Progenitor cell of endocrine pancreas (in vitro differentiated cells): ENCODE results near the gene DECR2. TPM values are rescaled to one million over a fixed set of nuclear protein-coding genes. Genes with fewer than 3 reads are reported as not detected.

ENCODE experiments used
- DNase-seq: peaks from one replicate; pipeline ENCODE4 v3.0.0; 2021; ENCODE audit warnings: low spot score; ENCODE audit not compliant: unreplicated experiment
- H3K27ac Mint-ChIP-seq: 2 replicates; pipeline ENCODE4 v1.8.0; 2021; ENCODE audit warnings: mild to moderate bottlenecking, moderate library complexity, mixed read lengths
- H3K27me3 Mint-ChIP-seq: 2 replicates; pipeline ENCODE4 v1.8.0; 2021; ENCODE audit warnings: mixed read lengths
- H3K36me3 Mint-ChIP-seq: 2 replicates; pipeline ENCODE4 v1.8.0; 2022; ENCODE audit warnings: mixed read lengths; ENCODE audit not compliant: insufficient read depth
- H3K4me1 Mint-ChIP-seq: 2 replicates; pipeline ENCODE4 v1.8.0; 2021; ENCODE audit warnings: low read depth, mixed read lengths
- H3K4me3 Mint-ChIP-seq: 2 replicates; pipeline ENCODE4 v1.8.0; 2021; ENCODE audit warnings: low read depth, mild to moderate bottlenecking, moderate library complexity, mixed read lengths
- H3K9me3 Mint-ChIP-seq: 2 replicates; pipeline ENCODE4 v1.8.0; 2021; ENCODE audit warnings: low read depth, mixed read lengths
- CTCF ChIP-seq: fragments of 200-600 bp; sonication (generic); IDR thresholded peaks from one replicate; pipeline ENCODE4 v1.5.0; 2021; ENCODE audit warnings: antibody characterized with exemption, mild to moderate bottlenecking; ENCODE audit not compliant: unreplicated experiment
- total RNA-seq: library from RNA; stranded (reverse); gene quantifications from 2 replicates; pipeline ENCODE4 v1.2.1, GENCODE V29; 2021

DECR2 gene
- total RNA-seq, 1 donor from 2014 or later = 39.4 TPM

GRCh38 chr16:442976-443375 lies 41.3 kb downstream of the DECR2 start:
- TF ChIP-seq CTCF = no peak
- H3K9me3 Mint-ChIP-seq = no peaks in the 10 kb centered on the region

GRCh38 chr16:444027-444426 lies 42.3 kb downstream of the DECR2 start:
- no peaks in the 10 kb centered on the region for H3K9me3 Mint-ChIP-seq
- no peaks in the 10 kb centered on the region for H3K4me1 Mint-ChIP-seq
- no peak for TF ChIP-seq CTCF
- H3K27me3 Mint-ChIP-seq = no peaks in the 10 kb centered on the region
- H3K27ac Mint-ChIP-seq = no peak overlapping the region
- H3K36me3 Mint-ChIP-seq = peaks cover 9% of the 10 kb centered on the region
- no peak for DNase-seq
- H3K4me3 Mint-ChIP-seq = no peak overlapping the region

More at GRCh38 chr16:442976-443375, 41.3 kb downstream of the DECR2 start:
- Mint-ChIP-seq H3K27ac (no peak overlapping the region), H3K27me3 (no peaks in the 10 kb centered on the region), H3K36me3 (peaks cover 8% of the 10 kb centered on the region), H3K4me1 (no peaks in the 10 kb centered on the region), H3K4me3 (no peak overlapping the region)
- DNase-seq = no peak

GRCh38 chr16:445566-445965 lies 43.9 kb downstream of the DECR2 start:
- H3K9me3 Mint-ChIP-seq = no peaks in the 10 kb centered on the region
- no peaks in the 10 kb centered on the region for H3K27me3 Mint-ChIP-seq
- DNase-seq = no peak
- H3K36me3 Mint-ChIP-seq = peaks cover 6% of the 10 kb centered on the region
- no peak overlapping the region for H3K27ac Mint-ChIP-seq
- H3K4me1 Mint-ChIP-seq = peaks cover 2% of the 10 kb centered on the region
- no peak overlapping the region for H3K4me3 Mint-ChIP-seq
- no peak for TF ChIP-seq CTCF

GRCh38 chr16:450385-450784 lies 48.7 kb downstream of the DECR2 start:
- no peak overlapping the region for H3K4me3 Mint-ChIP-seq
- H3K27ac Mint-ChIP-seq = no peak overlapping the region

GRCh38 chr16:450785-451512 lies 49.3 kb downstream of the DECR2 start:
- H3K27ac Mint-ChIP-seq = peak overlapping the region; percentile 71
- no peak for DNase-seq
- H3K27me3 Mint-ChIP-seq = no peaks in the 10 kb centered on the region
- no peaks in the 10 kb centered on the region for H3K9me3 Mint-ChIP-seq
- H3K4me3 Mint-ChIP-seq = no peak overlapping the region
- peaks cover 2% of the 10 kb centered on the region for H3K36me3 Mint-ChIP-seq
- peaks cover 6% of the 10 kb centered on the region for H3K4me1 Mint-ChIP-seq
- TF ChIP-seq CTCF = no peak

More at GRCh38 chr16:450385-450784, 48.7 kb downstream of the DECR2 start:
- H3K36me3 Mint-ChIP-seq = peaks cover 2% of the 10 kb centered on the region
- H3K4me1 Mint-ChIP-seq = peaks cover 6% of the 10 kb centered on the region
- no peaks in the 10 kb centered on the region for H3K27me3 Mint-ChIP-seq
- no peak for DNase-seq
- TF ChIP-seq CTCF = no peak
- H3K9me3 Mint-ChIP-seq = no peaks in the 10 kb centered on the region
